K562 (cell line): ENCODE data around the gene MCAM. TPM values are rescaled to one million over a fixed set of nuclear protein-coding genes. Genes with fewer than 3 reads are reported as not detected.
A peak's percentile ranks its signal among the peaks of the same experiment; 100 is the strongest.

Experiments used
- ATAC-seq: fragments of 200-7000 bp; cut with Tn5 transposase; 3 replicates; pipeline ENCODE4 v1.9.1; 2020; ENCODE audit warnings: moderate library complexity
- BruUV-seq: library from RNA; stranded (reverse); fragments of 400-500 nt; replicated peaks from 2 replicates; lab custom pipeline; 2021; lab: Mats Ljungman, UMichigan
- CTCF ChIA-PET: fragments of 300-600 bp; formaldehyde crosslinking; extraction: SDS; loops from one replicate; lab custom pipeline; 2021; ENCODE audit warnings: low intra/inter-chr PET ratio; lab: Yijun Ruan, JAX
- POLR2A ChIA-PET: fragments of 300-600, 350-650 bp; sonication (Branson Sonifier 250); formaldehyde crosslinking; extraction: SDS; loops from one replicate; lab custom pipeline; 2021; ENCODE audit warnings: antibody characterized with exemption, inconsistent platforms; lab: Yijun Ruan, JAX
- DNase-seq, 4 experiments: peaks; one replicate each; pipeline versions ENCODE4 v3.0.0 to v3.0.0-alpha.2; 2011 to 2018; ENCODE audit warnings: low spot score in 3 of 4, mixed read lengths in 3 of 4; ENCODE audit errors: extremely low read depth in 1 of 4
- FAIRE-seq: peaks from 2 replicates; lab custom pipeline; 2011; peaks lifted over from hg19 to GRCh38; lab: Jason Lieb, UNC
- H2AFZ ChIP-seq: 2 replicates; pipeline ENCODE4 v1.6.0; 2011; ENCODE audit warnings: low read depth, low read length, control low read depth, inconsistent platforms
- H3K27ac ChIP-seq: fragments of 200-600 bp; 3 replicates; pipeline ENCODE4 v1.8.0; 2011; ENCODE audit warnings: low read depth, mild to moderate bottlenecking, control low read depth, inconsistent platforms, low read length, moderate library complexity, mixed read lengths; ENCODE audit errors: extremely low read depth
- H3K27me3 ChIP-seq, 2 experiments: fragments of 300-600 bp in 1 of 2; 2 replicates in 1 of 2; 3 replicates in 1 of 2; pipeline versions ENCODE4 v1.6.0 to v1.8.0; 2011; ENCODE audit warnings: inconsistent platforms in 2 of 2, low read length in 2 of 2, mild to moderate bottlenecking in 1 of 2, mixed read lengths in 1 of 2, moderate library complexity in 1 of 2; ENCODE audit not compliant: control insufficient read depth in 2 of 2, insufficient read depth in 2 of 2
- H3K36me3 ChIP-seq: fragments of 300-600 bp; 3 replicates; pipeline ENCODE4 v1.8.0; 2011; ENCODE audit warnings: mild to moderate bottlenecking, low read length, inconsistent platforms; ENCODE audit not compliant: control insufficient read depth, insufficient read depth
- H3K4me1 ChIP-seq, 2 experiments: fragments of 200-600 bp in 1 of 2; replicated peaks in 1 of 2; 2 replicates in 1 of 2; 3 replicates in 1 of 2; pipeline versions ENCODE4 v1.5.1 to v1.8.0; 2011; ENCODE audit warnings: inconsistent platforms in 2 of 2, low read length in 2 of 2, mild to moderate bottlenecking in 1 of 2, mixed read lengths in 1 of 2, moderate library complexity in 1 of 2; ENCODE audit not compliant: control insufficient read depth in 2 of 2, insufficient read depth in 2 of 2
- H3K4me2 ChIP-seq: 2 replicates; pipeline ENCODE4 v1.6.1; 2011; ENCODE audit warnings: low read length, control low read depth, inconsistent platforms, mixed read lengths; ENCODE audit not compliant: insufficient read depth
- H3K4me3 ChIP-seq: fragments of 200-600 bp; sonication (generic), shearing (Covaris generic); 2 replicates; pipeline ENCODE4 v1.5.1; 2016; ENCODE audit warnings: control low read depth, inconsistent platforms
- H3K79me2 ChIP-seq: fragments of 200-600 bp; 3 replicates; pipeline ENCODE4 v1.8.0; 2011; ENCODE audit warnings: low read length, inconsistent platforms; ENCODE audit not compliant: control insufficient read depth, insufficient read depth
- H3K9ac ChIP-seq, 2 experiments: 2 replicates each; pipeline versions ENCODE4 v1.6.0 to v1.6.1; 2011; ENCODE audit warnings: low read depth in 2 of 2, low read length in 2 of 2, control low read depth in 1 of 2, inconsistent platforms in 1 of 2, mild to moderate bottlenecking in 1 of 2, mixed read lengths in 1 of 2; ENCODE audit not compliant: insufficient read depth in 1 of 2
- H3K9me1 ChIP-seq: one replicate; pipeline ENCODE4 v1.6.0; 2011; ENCODE audit warnings: inconsistent platforms, mild to moderate bottlenecking, low read length, moderate library complexity; ENCODE audit not compliant: control insufficient read depth, insufficient read depth
- H3K9me3 ChIP-seq: replicated peaks from 2 replicates; pipeline ENCODE4 v1.5.1; 2011; ENCODE audit warnings: low read depth, low read length, inconsistent platforms; ENCODE audit not compliant: control insufficient read depth, insufficient read depth
- H4K20me1 ChIP-seq: replicated peaks from 2 replicates; pipeline ENCODE4 v1.6.1; 2011; ENCODE audit warnings: low read length, inconsistent platforms, mixed read lengths; ENCODE audit not compliant: control insufficient read depth, insufficient read depth
- BRCA1 ChIP-seq, 2 experiments: fragments of 450-650 bp in 1 of 2; sonication (generic) in 1 of 2; formaldehyde crosslinking in 1 of 2; IDR thresholded peaks; 2 replicates each; pipeline versions ENCODE4 v1.5.0 to v1.6.1; 2017 to 2020; ENCODE audit warnings: mild to moderate bottlenecking in 1 of 2, missing genetic modification reagents in 1 of 2
- CTCF ChIP-seq, 3 experiments: IDR thresholded peaks in 2 of 3; conservative IDR thresholded peaks in 1 of 3; 2 replicates each; pipeline ENCODE4 v1.5.1; 2011 to 2012; ENCODE audit warnings: low read length in 3 of 3, mild to moderate bottlenecking in 3 of 3, control low read depth in 2 of 3, improper control_type of control experiment in 1 of 3, inconsistent platforms in 1 of 3, low read depth in 1 of 3, mixed read lengths in 1 of 3, moderate library complexity in 1 of 3; ENCODE audit not compliant: insufficient read depth in 2 of 3
- FOSL1 ChIP-seq: fragments of 200-800 bp; sonication (Bioruptor generic); conservative IDR thresholded peaks from 2 replicates; pipeline ENCODE4 v1.6.1; 2016; ENCODE audit warnings: missing genetic modification characterization, missing compliant biosample characterization
- ILF3 ChIP-seq: fragments of 450-650 bp; IDR thresholded peaks from 2 replicates; pipeline ENCODE4 v1.6.1; 2018; ENCODE audit warnings: antibody characterized with exemption, mild to moderate bottlenecking, moderate library complexity, borderline replicate concordance
- PRDM10 ChIP-seq: fragments of 450-650 bp; IDR thresholded peaks from 2 replicates; pipeline ENCODE4 v1.6.1; 2018; ENCODE audit not compliant: partially characterized antibody
- REST ChIP-seq, 2 experiments: fragments of 450-650 bp; formaldehyde crosslinking in 1 of 2; IDR thresholded peaks; 2 replicates each; pipeline versions ENCODE4 v1.4.0 to v1.6.1; 2014 to 2020; ENCODE audit warnings: mild to moderate bottlenecking in 2 of 2, borderline replicate concordance in 1 of 2, low read depth in 1 of 2
- SUPT5H ChIP-seq: fragments of 450-650 bp; IDR thresholded peaks from 2 replicates; pipeline ENCODE4 v1.6.1; 2016
- WGBS: fragments of 100-300 bp; shearing (Covaris generic); methylation state at CpG from one replicate; pipeline ENCODE4 v1.1.6; 2016; ENCODE audit warnings: low coverage, mixed read lengths; ENCODE audit not compliant: insufficient coverage; ENCODE audit errors: missing lambda C conversion rate; 5-methylcytosine and 5-hydroxymethylcytosine counted together
- in situ Hi-C: fragments of 300-500 bp; cut with MboI; formaldehyde crosslinking; loops from 4 replicates; pipeline ENCODE4 v1.15.0; 2018; ENCODE audit warnings: inconsistent platforms, mixed read lengths
- intact Hi-C: fragments of 100-400 bp; cut with micrococcal nuclease; formaldehyde crosslinking; loops from 2 replicates; pipeline ENCODE4 v1.14.2; 2022
- polyA plus RNA-seq, 8 experiments: library from polyadenylated mRNA; depleted of rRNA in 4 of 8; stranded (reverse) in 5 of 8; unstranded in 3 of 8; fragments of >200 nt; fragmentation: Nextera tagmentation in 2 of 8; fragmentation: Illumina TruSeq in 1 of 8; extraction: Ambion mirVana in 2 of 8; extraction: Trizol in 1 of 8; gene quantifications; 2 replicates each; pipeline versions ENCODE4 v1.2.1 to v1.2.3, GENCODE V29; 2011 to 2014; ENCODE audit warnings: inconsistent platforms in 1 of 8, missing spikeins in 1 of 8
- total RNA-seq, 7 experiments: library from RNA; depleted of rRNA in 6 of 7; stranded (reverse); fragments of >200 nt in 6 of 7; fragmentation: Illumina TruSeq in 2 of 7; extraction: Trizol in 2 of 7; gene quantifications; 2 replicates each; pipeline versions ENCODE4 v1.2.1 to v1.2.3, GENCODE V29; 2011 to 2021; ENCODE audit warnings: low replicate concordance in 1 of 7

MCAM gene
- total and polyA plus RNA-seq, 9 of the 15 experiments (the other 6 are each of a cell fraction or from before 2014, with no cell fraction given), result 14.7 to 118 (median 53.6) TPM

GRCh38 chr11:119307219-119307618 lies 9.7 kb downstream of the MCAM start:
- POLR2A ChIA-PET, result interaction anchor here (0.8 to 2.5 kb wide), 5 partner anchors 9 to 18 kb away, joined by 3 to 14 read pairs (median 4); partner anchors contain the start of gene MCAM
- Histone ChIP-seq H2AFZ (no peak overlapping the region), H3K27me3 (no peaks in the 10 kb centered on the region), H3K79me2 (no peaks in the 10 kb centered on the region), H3K4me2 (no peak overlapping the region), H3K4me3 (no peak overlapping the region), H3K9me1 (no peaks in the 10 kb centered on the region), H3K4me1 (peaks cover 0 to 8% of the 10 kb centered on the region in 2 experiments; a peak in 2 of 5 replicates), H3K9ac (no peak overlapping the region), H3K27ac (no peak overlapping the region), H3K9me3 (no peaks in the 10 kb centered on the region), H3K36me3 (peaks cover 76% of the 10 kb centered on the region), H4K20me1 (no peaks in the 10 kb centered on the region)
- intact Hi-C loops, result no loop called here
- no TSS peak for BruUV-seq
- ATAC-seq, result peak; percentile 71
- in situ Hi-C loops, result no loop called here
- CTCF ChIA-PET, result interaction anchor here (0.6 kb wide), 1 partner anchor 211 kb away, joined by 3 read pairs; no protein-coding TSS in a partner anchor
- peak; percentile 32 for FAIRE-seq
- 33% methylated on average over 1 of the region's 1 CpG for WGBS
- DNase-seq, result peak in 1 of 4 experiments; percentile 42
- TF ChIP-seq ILF3 (no peak), BRCA1 (IDR thresholded peaks at IDR 0.05) (no peak), BRCA1 (CRISPR knock-in tag; IDR thresholded peaks at IDR 0.05) (no peak), REST (IDR thresholded peaks at IDR 0.05; ENCODE audit: borderline replicate concordance) (0 out of 2 replicates have a peak, but pooled peaks have one; percentile 12), REST (CRISPR knock-in tag; IDR thresholded peaks at IDR 0.05; ENCODE audit: low read depth) (no peak), CTCF (IDR thresholded peaks at IDR 0.05 in 2 of 3, conservative IDR thresholded peaks at IDR 0.05 in 1 of 3; ENCODE audit: insufficient read depth in 2 of 3, low read depth in 1 of 3, low read length in 3 of 3) (peak; percentile 25 to 46 (median 31); a peak in 4 of 6 replicates), SUPT5H (0 out of 2 replicates have a peak, but pooled peaks have one; percentile 20), PRDM10 (peak; percentile 50), FOSL1 (tag) (no peak)
